Sigmoid colon (tissue), 7 donors: Measurements from ENCODE around the gene FGF12. TPM values are rescaled to one million over a fixed set of nuclear protein-coding genes. Genes with fewer than 3 reads are reported as not detected.

ENCODE experiments used
- DNase-seq: peaks from one replicate; pipeline ENCODE4 v3.0.0-alpha.2; 2019
- H3K27ac ChIP-seq, 4 donors: fragments of 200-600 bp; sonication (generic); one replicate each; pipeline ENCODE4 v1.5.1; 2016 to 2019; ENCODE audit warnings: mild to moderate bottlenecking in 1 of 4
- H3K27me3 ChIP-seq, 3 donors: fragments of 200-600 bp; sonication (generic); one replicate each; pipeline ENCODE4 v1.5.1; 2019; ENCODE audit warnings: mild to moderate bottlenecking in 1 of 3
- H3K36me3 ChIP-seq, 4 donors: fragments of 200-600 bp; sonication (generic); one replicate each; pipeline ENCODE4 v1.5.1; 2016 to 2019
- H3K4me1 ChIP-seq, 4 donors: fragments of 200-600 bp; sonication (generic); one replicate each; pipeline ENCODE4 v1.5.1; 2017 to 2019
- H3K4me3 ChIP-seq, 4 donors: fragments of 200-600 bp; sonication (generic); one replicate each; pipeline ENCODE4 v1.5.1; 2017 to 2019; ENCODE audit warnings: mild to moderate bottlenecking in 2 of 4, moderate library complexity in 1 of 4
- H3K9me3 ChIP-seq, 4 donors: fragments of 200-600 bp in 3 of 4; sonication (generic) in 3 of 4; one replicate each; pipeline versions ENCODE4 v1.5.1 to v1.6.1; 2013 to 2019
- EP300 ChIP-seq, 4 donors: sonication (generic); formaldehyde crosslinking; IDR thresholded peaks; one replicate each; pipeline ENCODE4 v1.6.1; 2017; ENCODE audit warnings: antibody characterized with exemption in 4 of 4
- POLR2A ChIP-seq, 2 donors: fragments of 450-650 bp; IDR thresholded peaks; one replicate each; pipeline ENCODE4 v1.6.1; 2016; ENCODE audit warnings: antibody characterized with exemption in 2 of 2, mild to moderate bottlenecking in 2 of 2, moderate library complexity in 2 of 2
- POLR2AphosphoS5 ChIP-seq, 4 donors: sonication (generic); formaldehyde crosslinking; IDR thresholded peaks; one replicate each; pipeline ENCODE4 v1.6.1; 2017; ENCODE audit warnings: antibody characterized with exemption in 4 of 4
- WGBS, 2 donors: extraction: QIAGEN DNeasy Blood & Tissue Kit; methylation state at CpG; one replicate each; pipeline ENCODE4 v1.1.7; 2013; 5-methylcytosine and 5-hydroxymethylcytosine counted together
- intact Hi-C: fragments of 100-400 bp; cut with DNase I; formaldehyde crosslinking; loops from one replicate; pipeline ENCODE4 v1.15.1; 2023
- polyA plus RNA-seq, 3 donors: library from polyadenylated mRNA; stranded (reverse); fragments of 200-250 nt; gene quantifications; one replicate each; pipeline ENCODE4 v1.2.3, GENCODE V29; 2013
- total RNA-seq, 4 donors: library from RNA; depleted of rRNA; stranded (reverse); fragments of >200 nt; gene quantifications; one replicate each; pipeline ENCODE4 v1.1.0, GENCODE V29; 2016
- TF ChIP-seq, protein P1 (sequence below), 4 experiments: fragments of 450-650 bp in 3 of 4; fragments of 200-600 bp in 1 of 4; IDR thresholded peaks; one replicate each; pipeline ENCODE4 v1.5.1; 2016 to 2019; ENCODE audit warnings: antibody characterized with exemption in 4 of 4, mild to moderate bottlenecking in 3 of 4, moderate library complexity in 2 of 4
- donor health status: healthy with polysubstance abuse.
- donor health status: Bipolar disorder and iron deficiency.
- donor health status: healthy.

Gene FGF12
- total and polyA plus RNA-seq, 7 donors, result 0.32 to 7.8 (median 1.8) TPM

DNA sequence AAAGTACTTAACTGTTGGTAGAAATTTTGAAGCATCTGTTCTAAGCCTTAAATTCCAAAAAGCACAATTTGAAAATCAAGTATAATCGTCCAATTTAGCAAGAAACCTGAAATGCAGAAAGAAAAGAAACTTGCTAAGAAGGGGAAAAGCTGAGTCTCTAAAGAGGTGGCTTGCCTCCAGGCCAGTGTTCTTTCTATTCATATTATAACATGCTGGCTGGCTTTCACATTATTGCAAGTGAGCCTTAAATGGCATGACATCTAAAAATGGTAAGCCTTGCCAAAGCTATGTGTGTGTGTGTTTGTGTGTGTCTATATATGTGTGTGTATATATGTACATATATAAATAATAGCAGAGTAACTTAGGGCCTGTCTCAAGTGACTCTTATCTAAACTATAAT is 89.5 kb downstream of the FGF12 start:
- WGBS, 2 donors, result 60 to 70% methylated on average over 1 of the region's 1 CpG
- no peaks in the 10 kb centered on the region for H3K4me1 ChIP-seq
- DNase-seq, result no peak
- no peak overlapping the region for H3K4me3 ChIP-seq
- H3K27me3 ChIP-seq, result no peaks in the 10 kb centered on the region
- H3K27ac ChIP-seq, result no peak overlapping the region
- intact Hi-C loops, result no loop called here
- no peaks in the 10 kb centered on the region for H3K9me3 ChIP-seq
- TF ChIP-seq POLR2A (IDR thresholded peaks at IDR 0.05) (no peak), EP300 (IDR thresholded peaks at IDR 0.05) (no peak), POLR2AphosphoS5 (IDR thresholded peaks at IDR 0.05) (no peak)
- TF ChIP-seq, protein P1, sequence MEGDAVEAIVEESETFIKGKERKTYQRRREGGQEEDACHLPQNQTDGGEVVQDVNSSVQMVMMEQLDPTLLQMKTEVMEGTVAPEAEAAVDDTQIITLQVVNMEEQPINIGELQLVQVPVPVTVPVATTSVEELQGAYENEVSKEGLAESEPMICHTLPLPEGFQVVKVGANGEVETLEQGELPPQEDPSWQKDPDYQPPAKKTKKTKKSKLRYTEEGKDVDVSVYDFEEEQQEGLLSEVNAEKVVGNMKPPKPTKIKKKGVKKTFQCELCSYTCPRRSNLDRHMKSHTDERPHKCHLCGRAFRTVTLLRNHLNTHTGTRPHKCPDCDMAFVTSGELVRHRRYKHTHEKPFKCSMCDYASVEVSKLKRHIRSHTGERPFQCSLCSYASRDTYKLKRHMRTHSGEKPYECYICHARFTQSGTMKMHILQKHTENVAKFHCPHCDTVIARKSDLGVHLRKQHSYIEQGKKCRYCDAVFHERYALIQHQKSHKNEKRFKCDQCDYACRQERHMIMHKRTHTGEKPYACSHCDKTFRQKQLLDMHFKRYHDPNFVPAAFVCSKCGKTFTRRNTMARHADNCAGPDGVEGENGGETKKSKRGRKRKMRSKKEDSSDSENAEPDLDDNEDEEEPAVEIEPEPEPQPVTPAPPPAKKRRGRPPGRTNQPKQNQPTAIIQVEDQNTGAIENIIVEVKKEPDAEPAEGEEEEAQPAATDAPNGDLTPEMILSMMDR (IDR thresholded peaks at IDR 0.05), result no peak
- no peaks in the 10 kb centered on the region for H3K36me3 ChIP-seq

DNA sequence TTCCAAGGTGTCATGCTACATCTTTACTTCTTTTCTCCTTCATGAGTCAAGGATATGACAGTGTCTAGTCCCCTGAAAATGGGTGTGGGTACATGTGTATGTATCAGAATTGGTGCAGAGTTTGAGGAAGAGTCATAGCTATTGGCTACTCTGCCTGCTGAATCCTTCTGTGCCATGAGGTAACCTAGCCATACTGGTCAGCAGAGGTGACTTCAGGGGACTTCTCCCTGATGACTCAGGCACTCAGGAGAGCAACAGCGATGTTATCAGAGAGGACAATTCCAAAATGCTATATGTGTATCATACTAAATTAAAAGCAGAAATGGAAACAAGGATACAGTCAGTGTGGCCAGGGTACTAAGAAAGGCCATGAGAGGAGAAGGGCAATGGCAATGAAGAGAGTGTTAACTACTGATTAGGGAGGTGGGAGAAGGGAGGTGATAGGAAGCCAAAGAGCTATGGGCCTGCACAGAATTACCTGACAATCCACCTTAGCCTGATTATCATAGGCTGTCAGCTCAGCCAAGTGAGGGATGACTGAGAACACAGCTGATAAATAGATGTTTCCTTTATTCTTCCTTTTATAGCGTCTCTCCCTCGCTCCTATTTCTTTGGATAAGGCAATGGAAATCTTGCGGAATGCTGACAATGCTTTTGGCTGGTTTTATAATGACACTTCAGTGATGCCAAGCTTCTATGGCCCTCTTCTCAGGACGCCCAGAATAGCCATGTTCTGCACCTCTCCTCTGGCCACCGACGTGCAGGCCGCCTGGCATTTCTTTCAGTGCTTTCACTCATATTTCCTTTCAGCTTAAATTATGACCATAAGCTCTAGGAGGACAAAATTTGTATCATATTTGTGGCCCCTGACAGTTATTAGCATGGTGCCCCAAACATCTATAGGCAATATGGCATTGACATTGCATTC is 90.6 kb downstream of the FGF12 start:
- no peaks in the 10 kb centered on the region for H3K27me3 ChIP-seq
- no peaks in the 10 kb centered on the region for H3K4me1 ChIP-seq
- intact Hi-C loops, result no loop called here
- H3K4me3 ChIP-seq, result no peak overlapping the region
- no peaks in the 10 kb centered on the region for H3K9me3 ChIP-seq
- no peak for DNase-seq
- H3K36me3 ChIP-seq, result no peaks in the 10 kb centered on the region
- TF ChIP-seq, protein P1 (IDR thresholded peaks at IDR 0.05), result no peak
- no peak for TF ChIP-seq EP300 (IDR thresholded peaks at IDR 0.05)
- TF ChIP-seq POLR2AphosphoS5 (IDR thresholded peaks at IDR 0.05), result no peak
- TF ChIP-seq POLR2A (IDR thresholded peaks at IDR 0.05), result no peak
- no peak overlapping the region for H3K27ac ChIP-seq
- 88 to 92% methylated on average over 8 of the region's 8 CpGs for WGBS, 2 donors

DNA sequence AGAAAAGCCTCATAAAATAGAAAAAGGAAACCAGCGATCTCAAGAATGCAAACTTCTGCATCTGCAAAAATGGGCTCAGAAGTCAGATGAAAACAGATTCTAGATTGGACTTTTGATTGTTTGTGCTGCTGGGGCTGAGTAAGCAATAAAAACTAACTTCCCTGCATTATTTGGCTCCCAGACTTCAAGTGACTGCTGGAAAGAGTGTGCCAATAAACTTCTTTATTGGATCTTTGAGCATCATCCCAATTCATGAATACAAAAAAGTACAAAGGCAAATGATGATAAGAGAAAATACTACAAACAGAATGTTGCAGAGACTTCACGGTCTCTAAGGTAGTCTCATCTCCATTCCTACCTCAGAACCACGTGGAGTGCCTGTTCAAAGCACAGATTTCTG is 97.9 kb downstream of the FGF12 start:
- H3K4me1 ChIP-seq, result no peaks in the 10 kb centered on the region
- no peaks in the 10 kb centered on the region for H3K36me3 ChIP-seq
- no peak overlapping the region for H3K4me3 ChIP-seq
- intact Hi-C loops, result no loop called here
- H3K27ac ChIP-seq, result no peak overlapping the region
- H3K9me3 ChIP-seq, result no peaks in the 10 kb centered on the region
- no peaks in the 10 kb centered on the region for H3K27me3 ChIP-seq
- TF ChIP-seq POLR2AphosphoS5 (IDR thresholded peaks at IDR 0.05) (no peak), EP300 (IDR thresholded peaks at IDR 0.05) (no peak), POLR2A (IDR thresholded peaks at IDR 0.05) (no peak)
- TF ChIP-seq, protein P1 (IDR thresholded peaks at IDR 0.05), result no peak
- no peak for DNase-seq
- 41 to 59% methylated on average over 3 of the region's 3 CpGs for WGBS, 2 donors

DNA sequence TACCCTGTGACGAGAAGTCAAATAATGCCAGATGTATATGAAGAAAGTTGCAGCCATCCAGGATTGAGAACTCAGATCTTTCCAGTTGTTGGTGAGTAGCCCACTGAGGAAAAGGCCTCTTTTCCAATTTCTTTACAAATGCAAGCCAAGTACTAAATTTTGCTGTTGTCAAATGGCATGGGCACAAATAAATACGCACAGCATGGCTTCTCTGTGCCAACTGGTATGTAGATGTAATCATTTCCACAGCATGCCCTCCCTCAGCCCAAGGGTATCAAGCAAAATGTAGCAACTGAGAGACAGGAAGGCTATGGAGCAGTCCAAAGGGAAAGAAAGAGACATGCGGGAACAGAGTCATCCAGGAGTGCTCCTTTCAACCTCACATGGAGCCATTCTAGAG is 105.4 kb downstream of the FGF12 start:
- intact Hi-C loops, result no loop called here
- no peak for DNase-seq
- 74 to 89% methylated on average over 3 of the region's 3 CpGs for WGBS, 2 donors
- Histone ChIP-seq H3K4me3 (no peak overlapping the region), H3K9me3 (no peaks in the 10 kb centered on the region), H3K36me3 (no peaks in the 10 kb centered on the region), H3K27me3 (no peaks in the 10 kb centered on the region), H3K27ac (no peak overlapping the region), H3K4me1 (no peaks in the 10 kb centered on the region)
- TF ChIP-seq POLR2AphosphoS5 (IDR thresholded peaks at IDR 0.05) (no peak), EP300 (IDR thresholded peaks at IDR 0.05) (no peak), POLR2A (IDR thresholded peaks at IDR 0.05) (no peak)
- TF ChIP-seq, protein P1 (IDR thresholded peaks at IDR 0.05), result no peak
